ENCODE results near the gene GPR153.

GPR153 gene

DNA sequence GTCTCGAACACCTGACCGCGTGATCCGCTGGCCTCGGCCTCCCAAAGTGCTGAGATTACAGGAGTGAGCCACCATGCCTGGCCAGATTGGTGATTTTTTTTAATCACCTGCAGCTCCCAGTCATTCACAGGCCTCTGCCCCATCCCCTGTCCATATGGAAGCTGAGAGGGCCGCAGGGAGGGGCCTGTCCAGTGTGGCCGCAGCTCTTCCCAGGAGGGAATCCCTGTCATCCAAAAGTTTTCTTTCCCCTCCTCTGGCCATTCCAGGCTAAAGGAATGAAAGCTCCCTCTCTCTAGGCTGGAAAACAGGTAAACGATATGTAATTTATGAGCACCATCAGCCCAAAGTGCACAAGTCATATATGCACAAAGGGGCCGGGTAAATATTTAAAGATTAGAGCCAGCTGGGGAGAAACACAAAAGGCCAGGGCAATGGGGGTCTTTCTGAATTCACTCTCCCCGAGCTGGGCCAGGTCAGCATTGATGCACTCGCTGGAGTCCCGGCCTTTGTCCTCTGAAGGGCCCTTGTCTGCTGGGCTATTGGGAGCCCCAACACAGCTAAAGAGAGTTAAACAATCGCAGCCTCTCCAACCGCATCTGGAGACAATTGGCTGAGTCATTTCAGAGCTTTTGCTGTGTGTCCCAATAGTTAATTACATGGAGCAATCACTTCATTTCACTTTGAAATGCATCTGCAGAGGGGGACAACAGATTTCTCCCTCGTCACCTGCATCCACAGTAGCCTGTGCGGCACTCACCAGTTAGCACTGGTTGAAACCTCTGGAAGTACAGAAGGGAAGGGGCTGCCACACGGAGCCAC lies 20.7 kb downstream of the GPR153 start:
- TF ChIP-seq CTCF (IDR thresholded peaks at IDR 0.05; ENCODE audit: extremely low read depth, insufficient read depth, missing control alignments): no peak
- in situ Hi-C loops (cut with MboI; ENCODE audit: low pct_unique_long_range_greater_than_20kb, low sequenced_read_pairs, unreplicated experiment): loop anchor here (10.0 kb wide), 2 partner anchors 105 to 165 kb away; no protein-coding TSS in a partner anchor
- no peak for DNase-seq (ENCODE audit: low spot score)

DNA sequence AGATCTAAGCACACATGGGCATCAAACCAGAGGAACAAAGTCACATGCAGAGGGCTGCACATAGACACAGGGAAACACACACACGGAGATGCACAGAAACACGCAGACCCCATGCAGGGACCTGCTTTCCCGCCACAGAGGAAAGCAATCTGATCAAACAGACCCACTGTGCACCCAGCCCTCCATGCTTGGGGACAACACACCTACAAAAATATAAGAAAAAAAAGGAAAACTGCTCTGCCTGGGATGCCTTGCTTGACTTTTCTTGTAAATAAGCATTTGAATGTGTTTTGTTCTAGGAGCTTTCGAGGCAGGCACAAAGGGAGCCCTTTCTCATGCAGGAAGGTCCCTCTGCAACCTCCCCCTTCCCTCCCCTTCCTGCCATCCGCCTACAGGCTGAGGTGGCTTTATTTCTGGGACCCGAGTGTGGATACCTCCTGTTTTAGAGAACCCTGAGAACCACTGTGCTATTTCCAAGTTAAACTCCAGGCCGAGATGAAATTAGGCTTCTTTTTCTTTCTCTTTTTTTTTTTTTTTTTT lies 21.6 kb downstream of the GPR153 start:
- TF ChIP-seq CTCF (IDR thresholded peaks at IDR 0.05; ENCODE audit: extremely low read depth, insufficient read depth, missing control alignments): no peak
- no peak for DNase-seq (ENCODE audit: low spot score)
- in situ Hi-C loops (cut with MboI; ENCODE audit: low pct_unique_long_range_greater_than_20kb, low sequenced_read_pairs, unreplicated experiment): no loop called here

DNA sequence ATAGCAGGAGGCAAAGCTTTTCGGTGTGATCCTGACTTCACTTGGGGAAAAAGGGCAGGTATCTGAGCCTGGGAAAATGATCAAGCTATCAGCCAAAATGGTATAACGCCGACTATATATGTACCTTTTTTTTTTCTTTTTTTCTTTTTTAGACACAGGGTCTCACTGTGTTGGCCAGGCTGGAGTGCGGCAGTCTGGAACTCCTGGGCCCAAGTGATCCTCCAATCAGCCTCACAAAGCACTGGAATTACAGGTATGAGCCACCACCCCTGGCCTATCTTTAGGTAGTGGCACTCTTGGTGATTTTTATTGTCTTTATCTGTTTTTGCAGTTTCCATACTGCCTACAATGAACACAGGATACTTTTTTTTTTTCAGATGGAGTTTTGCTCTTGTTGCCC lies 23.8 kb downstream of the GPR153 start:
- no peak for DNase-seq (ENCODE audit: low spot score)
- TF ChIP-seq CTCF (IDR thresholded peaks at IDR 0.05; ENCODE audit: extremely low read depth, insufficient read depth, missing control alignments): no peak
- in situ Hi-C loops (cut with MboI; ENCODE audit: low pct_unique_long_range_greater_than_20kb, low sequenced_read_pairs, unreplicated experiment): no loop called here

DNA sequence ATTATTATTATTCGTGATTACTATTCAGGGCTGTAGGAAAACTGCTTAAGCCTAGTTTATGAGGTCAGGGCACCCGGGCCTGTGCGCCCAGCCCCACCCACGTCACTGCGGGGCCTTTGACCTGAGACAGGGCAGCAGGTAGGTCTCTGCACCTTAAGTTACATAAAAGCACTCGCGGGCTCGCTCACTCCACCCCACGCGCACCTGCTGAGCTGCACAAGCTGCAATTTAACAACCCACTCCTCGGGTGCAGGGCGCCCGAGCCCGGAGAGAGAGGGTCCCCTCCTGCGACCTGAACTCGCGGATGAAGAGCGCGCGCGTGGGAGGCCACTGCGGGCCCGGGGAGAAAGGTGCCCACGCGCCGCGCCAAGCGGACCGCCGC lies 25.6 kb downstream of the GPR153 start:
- DNase-seq (ENCODE audit: low spot score): no peak
- in situ Hi-C loops (cut with MboI; ENCODE audit: low pct_unique_long_range_greater_than_20kb, low sequenced_read_pairs, unreplicated experiment): no loop called here

GRCh38 chr1:6234502-6235295 lies 26.2 kb downstream of the GPR153 start:
- no peak for DNase-seq (ENCODE audit: low spot score)
- no peak for TF ChIP-seq CTCF (IDR thresholded peaks at IDR 0.05; ENCODE audit: extremely low read depth, insufficient read depth, missing control alignments)
- in situ Hi-C loops (cut with MboI; ENCODE audit: low pct_unique_long_range_greater_than_20kb, low sequenced_read_pairs, unreplicated experiment): no loop called here

More for the DNA sequence above, 25.6 kb downstream of the GPR153 start:
- TF ChIP-seq CTCF (IDR thresholded peaks at IDR 0.05; ENCODE audit: extremely low read depth, insufficient read depth, missing control alignments): no peak

- TF ChIP-seq CTCF (IDR thresholded peaks at IDR 0.05; ENCODE audit: extremely low read depth, insufficient read depth, missing control alignments): no peak
- no peak for DNase-seq (ENCODE audit: low spot score)
- in situ Hi-C loops (cut with MboI; ENCODE audit: low pct_unique_long_range_greater_than_20kb, low sequenced_read_pairs, unreplicated experiment): no loop called here
These were observed 27.5 kb downstream of the GPR153 start for GRCh38 chr1:6233376-6233775.
